GM10266 (cell line): ENCODE results near the gene GPX2.

ENCODE experiments used
- DNase-seq: peaks from one replicate; pipeline ENCODE4 v3.0.0; 2012; ENCODE audit errors: extremely low spot score
- TF ChIP-seq, protein P1 (sequence below): IDR thresholded peaks from 2 replicates; pipeline ENCODE4 v1.5.1; 2012; ENCODE audit warnings: mild to moderate bottlenecking, low read depth; ENCODE audit not compliant: control insufficient read depth, insufficient read depth; ENCODE audit errors: missing control alignments

GPX2 gene

DNA sequence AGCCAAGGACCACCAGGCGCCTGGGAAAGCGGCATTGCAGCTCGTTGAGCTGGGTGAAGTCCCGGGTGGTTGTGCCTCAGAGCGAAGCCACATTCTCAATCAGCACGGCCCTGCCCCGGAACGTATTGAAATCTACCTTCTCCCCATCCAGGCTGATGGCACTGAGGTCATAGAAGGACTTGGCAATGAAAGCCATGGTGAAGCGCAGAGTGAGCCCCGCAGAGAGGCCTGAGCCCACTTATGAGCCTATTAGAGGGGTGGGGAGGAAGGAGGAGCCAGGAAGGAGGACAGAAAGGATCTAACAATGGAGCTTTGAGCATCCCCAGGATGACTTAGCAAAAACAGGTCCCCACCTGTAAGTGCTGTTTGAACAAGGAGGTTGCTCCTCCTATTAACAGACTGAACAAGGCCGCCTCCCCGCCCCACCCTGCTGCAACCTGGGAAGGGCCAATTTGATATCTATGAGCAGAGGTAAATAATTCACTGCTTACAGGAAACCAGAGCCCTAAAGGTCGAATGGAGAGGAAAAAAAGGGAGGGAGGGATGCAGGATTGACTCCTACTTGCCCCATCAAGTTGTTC is at the start of gene GPX2:
Gene GPX2, minus strand, starts transcription at position 215 of the 581 bp plus-strand sequence. Its CDS starts 19 bp downstream, at position 196.
- DNase-seq, result no peak
- TF ChIP-seq, protein P1, sequence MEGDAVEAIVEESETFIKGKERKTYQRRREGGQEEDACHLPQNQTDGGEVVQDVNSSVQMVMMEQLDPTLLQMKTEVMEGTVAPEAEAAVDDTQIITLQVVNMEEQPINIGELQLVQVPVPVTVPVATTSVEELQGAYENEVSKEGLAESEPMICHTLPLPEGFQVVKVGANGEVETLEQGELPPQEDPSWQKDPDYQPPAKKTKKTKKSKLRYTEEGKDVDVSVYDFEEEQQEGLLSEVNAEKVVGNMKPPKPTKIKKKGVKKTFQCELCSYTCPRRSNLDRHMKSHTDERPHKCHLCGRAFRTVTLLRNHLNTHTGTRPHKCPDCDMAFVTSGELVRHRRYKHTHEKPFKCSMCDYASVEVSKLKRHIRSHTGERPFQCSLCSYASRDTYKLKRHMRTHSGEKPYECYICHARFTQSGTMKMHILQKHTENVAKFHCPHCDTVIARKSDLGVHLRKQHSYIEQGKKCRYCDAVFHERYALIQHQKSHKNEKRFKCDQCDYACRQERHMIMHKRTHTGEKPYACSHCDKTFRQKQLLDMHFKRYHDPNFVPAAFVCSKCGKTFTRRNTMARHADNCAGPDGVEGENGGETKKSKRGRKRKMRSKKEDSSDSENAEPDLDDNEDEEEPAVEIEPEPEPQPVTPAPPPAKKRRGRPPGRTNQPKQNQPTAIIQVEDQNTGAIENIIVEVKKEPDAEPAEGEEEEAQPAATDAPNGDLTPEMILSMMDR, result no peak

DNA sequence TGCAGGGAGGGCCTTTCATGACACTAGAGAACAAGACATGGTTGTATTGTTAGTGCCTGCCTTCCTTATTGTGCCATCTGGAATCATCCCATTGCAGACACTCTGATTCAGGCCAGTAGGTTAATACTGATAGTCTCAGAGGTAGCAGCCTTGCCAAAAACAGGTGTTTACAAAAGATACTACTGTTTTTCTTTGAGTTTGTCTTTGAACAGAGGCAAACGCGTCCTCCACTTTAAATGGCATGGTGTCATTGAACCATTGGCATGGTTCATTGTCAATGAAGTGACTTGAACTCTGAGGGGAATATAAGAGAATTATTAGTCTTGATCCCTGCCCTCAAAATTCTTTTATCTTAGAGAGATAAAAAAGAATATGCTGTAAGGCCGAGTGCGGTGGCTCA is 48.4 kb upstream of the GPX2 start:
- TF ChIP-seq, protein P1, result no peak
- no peak for DNase-seq

DNA sequence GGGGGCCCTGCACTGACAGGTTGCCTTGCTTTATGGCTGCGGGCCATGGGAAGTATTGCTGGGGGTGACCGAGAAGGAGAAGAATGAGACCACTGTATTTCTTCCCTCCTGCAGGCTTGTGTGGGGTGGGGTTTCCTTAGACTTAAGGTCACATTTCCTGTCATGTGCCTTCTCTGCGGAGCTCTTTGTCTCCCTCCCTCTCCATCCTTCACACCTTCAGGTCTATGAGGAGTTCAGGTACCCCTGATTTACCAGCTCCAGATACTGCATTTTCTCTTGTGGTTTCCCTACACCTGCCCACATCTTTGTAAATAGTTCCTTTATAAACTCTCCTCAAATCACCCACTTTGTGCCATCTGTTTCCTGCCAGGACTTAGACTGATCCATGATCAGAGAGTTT is 47.8 kb upstream of the GPX2 start:
- DNase-seq, result no peak

DNA sequence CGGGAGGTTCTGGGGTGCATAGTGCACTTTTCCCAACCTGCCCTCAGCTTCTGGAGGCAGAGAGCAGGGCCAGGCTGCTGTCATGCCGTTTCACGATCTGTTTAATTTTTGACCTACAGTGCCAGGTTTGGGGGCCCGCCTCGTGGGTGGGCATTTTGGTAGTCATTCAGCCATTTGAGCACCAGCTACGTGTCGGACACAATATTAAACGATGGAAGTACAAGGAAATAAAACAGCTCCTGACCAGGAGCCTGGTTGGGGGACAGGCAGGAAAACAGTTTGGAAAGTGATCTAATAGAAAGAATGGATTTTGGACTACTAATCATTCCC is 44.9 kb upstream of the GPX2 start:
- TF ChIP-seq, protein P1, result no peak
- DNase-seq, result no peak

More for the DNA sequence above, 47.8 kb upstream of the GPX2 start:
- TF ChIP-seq, protein P1, result no peak

DNA sequence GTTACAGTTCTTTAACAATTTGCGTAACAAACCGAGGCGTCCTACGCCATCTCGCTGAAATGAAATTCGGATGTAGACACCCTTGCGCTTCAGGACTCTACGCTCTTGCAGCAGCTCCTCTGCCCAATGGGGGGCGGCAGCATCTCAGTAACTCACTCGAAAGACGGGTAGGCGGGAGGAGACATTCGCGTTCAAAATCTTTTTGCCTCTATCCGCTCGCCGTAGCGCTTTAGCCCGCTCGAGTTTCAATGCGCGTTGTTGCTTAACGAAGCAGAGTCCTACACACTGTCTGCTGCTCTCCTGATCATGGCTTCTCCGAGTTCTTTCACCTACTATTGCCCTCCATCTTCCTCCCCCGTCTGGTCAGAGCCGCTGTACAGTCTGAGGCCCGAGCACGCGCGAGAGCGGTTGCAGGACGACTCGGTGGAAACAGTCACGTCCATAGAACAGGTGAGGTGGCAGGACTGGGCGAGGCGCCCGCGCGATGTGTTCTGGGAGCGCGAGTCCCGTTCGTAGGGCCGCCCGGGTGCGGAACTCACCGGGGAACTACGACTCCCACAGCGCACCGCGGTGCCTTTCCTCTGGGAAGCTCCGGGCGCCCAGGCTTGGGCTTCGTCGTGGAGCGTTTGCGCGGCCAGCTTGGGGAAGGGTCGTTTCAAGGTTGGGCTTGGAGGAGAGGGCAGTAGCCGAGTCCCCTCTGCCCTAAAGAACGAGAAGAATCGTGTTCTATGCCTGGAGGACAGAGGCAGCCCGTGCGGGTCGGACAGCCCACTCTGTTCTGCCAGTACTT is 44.3 kb upstream of the GPX2 start, which contains the start of gene FNTB:
Gene FNTB, plus strand, starts transcription at position 248 of the 790 bp plus-strand sequence. Its CDS starts 59 bp downstream, at position 307.
- peak; percentile 90 for DNase-seq
- TF ChIP-seq, protein P1, result peak; percentile 97

DNA sequence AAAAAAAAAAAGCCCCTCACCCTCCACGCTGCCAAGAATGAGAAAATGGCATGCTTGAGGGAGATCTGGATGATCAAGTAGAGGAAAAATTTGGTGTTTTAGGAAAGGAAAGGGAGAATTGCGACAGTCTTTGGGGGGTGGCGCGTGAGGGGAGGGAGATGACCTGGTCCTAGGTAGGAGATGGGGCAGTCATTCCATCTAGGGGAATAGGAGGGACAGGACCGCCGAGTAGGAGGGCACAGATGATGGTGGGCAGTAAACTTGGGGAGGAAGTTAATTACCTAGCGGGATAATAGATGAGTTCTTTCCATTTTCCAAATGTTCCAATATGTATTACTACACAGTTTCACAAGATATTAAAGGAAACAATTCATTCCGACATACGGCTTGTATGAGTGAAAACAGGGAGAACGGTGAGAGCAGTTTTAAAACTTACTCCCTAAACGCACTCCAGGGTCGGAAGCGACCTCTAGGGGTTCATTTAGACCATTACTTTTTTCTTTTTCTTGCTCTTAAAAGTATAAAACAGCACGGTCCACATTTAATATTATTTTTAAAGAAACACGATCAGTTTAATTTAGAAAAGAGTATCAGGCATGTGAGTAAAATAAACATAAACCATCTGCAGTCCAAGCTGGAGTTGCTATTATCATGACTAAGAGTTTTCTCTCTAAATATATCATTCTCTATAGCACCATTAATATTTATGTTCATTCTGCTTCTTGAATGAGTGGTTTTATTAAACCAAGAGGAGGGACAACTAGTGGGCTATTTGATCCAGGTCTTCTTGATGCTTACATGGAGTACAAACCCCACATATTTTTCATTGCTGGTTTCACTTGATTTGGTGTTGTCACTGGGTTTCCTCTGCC is 41.1 kb upstream of the GPX2 start:
- DNase-seq, result no peak
- TF ChIP-seq, protein P1, result peak; percentile 59
